Daoy (cell line): ENCODE data around the gene NFATC4. TPM values are rescaled to one million over a fixed set of nuclear protein-coding genes. Genes with fewer than 3 reads are reported as not detected.
A peak's percentile ranks its signal among the peaks of the same experiment; 100 is the strongest.

Experiments used
- DNase-seq: peaks from one replicate; pipeline ENCODE4 v3.0.0-alpha.2; 2015; ENCODE audit warnings: low read depth
- total RNA-seq: library from RNA; depleted of rRNA; stranded (reverse); fragments of >200 nt; shearing (Covaris generic); gene quantifications from 2 replicates; pipeline ENCODE4 v1.2.3, GENCODE V29; 2014

The NFATC4 gene
- total RNA-seq, 1 experiment from 2014 or later = 14.5 TPM

DNA sequence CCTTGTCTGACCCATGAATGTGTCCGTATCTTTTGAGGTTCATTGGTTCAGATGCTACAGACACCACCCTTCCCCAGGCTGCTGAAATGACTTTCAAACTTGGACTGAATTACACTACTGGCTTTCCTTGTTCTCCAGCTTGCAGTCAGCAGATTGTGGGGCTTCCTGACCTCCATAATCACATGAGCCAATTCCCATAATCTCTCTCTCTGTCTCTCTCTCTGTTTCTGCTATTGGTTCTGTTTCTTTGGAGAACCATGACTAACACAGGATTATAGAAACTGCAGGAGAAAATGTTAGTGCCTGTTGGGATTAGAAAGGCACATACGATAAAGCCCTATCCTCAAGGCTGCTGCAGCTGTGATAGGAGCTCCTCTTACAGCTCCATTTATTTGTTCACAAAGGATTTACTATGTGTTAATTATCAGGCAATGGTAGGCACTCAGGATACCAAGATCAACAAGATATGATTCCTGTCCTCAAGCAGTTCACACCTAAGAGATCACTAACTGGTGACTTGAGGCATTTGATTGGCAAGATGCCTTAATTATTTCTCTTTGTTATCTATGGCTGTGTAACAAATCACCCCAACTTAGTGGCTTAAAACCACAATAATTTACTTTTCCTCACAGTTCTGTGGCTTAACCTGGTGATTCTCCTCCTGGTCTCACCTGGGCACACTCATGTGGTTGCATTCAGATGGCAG is 20.6 kb downstream of the NFATC4 start:
- DNase-seq = no peak

- DNase-seq = no peak
These were observed 21.4 kb downstream of the NFATC4 start for GRCh38 chr14:24389226-24389848.

DNA sequence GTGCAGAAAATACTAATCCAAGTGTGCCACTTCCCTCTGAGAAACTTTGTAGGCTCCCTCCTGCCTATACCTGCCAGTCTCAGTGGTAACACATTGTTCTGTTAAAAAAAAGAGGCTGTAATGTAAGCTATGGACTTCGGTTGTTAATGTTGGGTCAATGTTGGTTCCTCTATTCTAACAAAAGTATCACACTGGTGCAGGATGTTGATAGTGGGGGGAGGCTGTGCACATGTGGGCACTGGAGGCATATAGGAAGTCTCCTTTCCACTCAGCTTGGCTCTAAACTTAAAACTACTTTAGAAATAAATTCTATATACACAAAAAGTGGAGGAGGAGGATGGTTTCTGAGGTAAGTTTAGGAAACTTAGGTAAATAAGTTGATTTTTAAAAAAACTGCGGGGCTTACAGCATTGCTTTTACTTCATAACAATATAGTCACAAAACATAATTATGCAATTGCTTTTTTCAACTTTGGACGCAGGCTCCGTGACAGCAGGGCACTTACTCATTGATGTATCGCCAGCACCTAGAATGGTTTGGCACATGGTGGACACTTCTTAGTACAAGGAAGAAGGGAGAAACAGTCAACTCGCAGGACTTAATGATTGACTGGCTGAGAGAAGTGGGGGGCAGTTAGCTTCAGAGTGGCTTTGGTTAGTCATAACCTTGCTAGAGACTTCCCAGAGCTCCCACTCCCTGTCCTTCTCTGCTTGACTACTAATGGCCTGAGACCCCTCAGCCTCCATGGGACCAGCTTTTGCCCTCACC is 22.9 kb downstream of the NFATC4 start:
- no peak for DNase-seq

GRCh38 chr14:24392325-24393091 is 24.5 kb downstream of the NFATC4 start:
- peak; percentile 47 for DNase-seq

DNA sequence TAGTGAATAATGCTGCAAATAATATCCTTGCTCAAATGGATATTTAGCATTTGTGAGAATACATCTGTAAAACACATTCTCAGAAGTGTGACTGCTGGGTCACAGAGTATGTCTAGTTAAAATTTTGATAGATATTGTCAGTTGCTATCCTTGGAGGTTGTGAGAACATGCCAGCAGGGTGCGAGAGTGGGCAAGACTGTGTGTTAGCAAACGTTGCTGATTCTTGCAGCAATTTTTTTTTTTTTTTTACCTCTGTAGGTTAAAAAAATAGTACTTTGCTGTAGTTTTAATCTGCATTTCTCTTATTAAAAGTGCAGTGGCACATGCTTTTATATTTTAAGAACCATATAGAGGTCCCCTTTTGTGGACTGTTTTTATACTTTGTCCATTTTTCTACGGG is 26.3 kb downstream of the NFATC4 start:
- no peak for DNase-seq

- no peak for DNase-seq
These were observed 27.9 kb downstream of the NFATC4 start for GRCh38 chr14:24395609-24396582.

- DNase-seq = no peak
These were observed 29.8 kb downstream of the NFATC4 start for GRCh38 chr14:24397639-24398292.

GRCh38 chr14:24398293-24398652 is 30.3 kb downstream of the NFATC4 start:
- no peak for DNase-seq

DNA sequence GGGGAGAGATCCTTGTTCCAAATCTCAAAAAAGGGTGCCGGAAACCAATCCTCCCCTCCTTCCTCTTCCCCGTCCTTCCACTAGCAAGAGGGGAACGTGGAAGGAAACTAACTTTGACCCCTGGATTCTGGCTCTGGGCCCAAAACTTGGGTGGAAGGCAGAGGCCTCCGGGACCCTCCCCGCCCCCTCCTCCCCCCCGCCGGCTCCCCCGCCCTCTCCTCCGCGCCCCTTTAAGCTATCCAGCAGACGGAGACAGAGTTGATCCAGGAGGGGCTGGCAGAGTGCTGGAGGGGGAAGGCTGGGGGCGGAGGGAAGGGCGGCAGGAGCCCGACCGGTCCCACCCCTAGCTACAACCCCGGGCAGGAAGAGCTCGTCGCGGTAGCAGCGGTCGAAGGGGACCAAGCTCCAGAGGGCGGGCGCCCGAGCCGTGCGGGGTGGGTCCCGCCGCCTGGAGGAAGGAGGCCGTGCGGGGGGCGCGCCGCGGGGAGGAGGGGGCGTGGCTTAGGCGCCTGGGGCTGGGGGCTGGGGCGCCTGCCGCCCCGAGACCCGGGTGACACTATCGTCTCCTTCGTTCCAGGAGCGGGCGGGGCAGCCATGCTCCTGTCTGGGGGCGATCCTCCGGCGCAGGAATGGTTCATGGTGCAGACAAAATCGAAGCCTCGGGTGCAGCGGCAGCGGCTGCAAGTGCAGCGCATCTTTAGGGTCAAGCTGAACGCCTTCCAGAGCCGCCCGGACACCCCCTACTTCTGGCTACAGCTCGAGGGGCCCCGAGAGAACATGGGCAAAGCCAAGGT is 30.9 kb downstream of the NFATC4 start, which contains the start of gene NYNRIN:
NYNRIN (plus strand) TSS at position 351 of the 794 bp plus-strand sequence; CDS start at position 595, 244 bp downstream.
- DNase-seq = peak; percentile 61

DNA sequence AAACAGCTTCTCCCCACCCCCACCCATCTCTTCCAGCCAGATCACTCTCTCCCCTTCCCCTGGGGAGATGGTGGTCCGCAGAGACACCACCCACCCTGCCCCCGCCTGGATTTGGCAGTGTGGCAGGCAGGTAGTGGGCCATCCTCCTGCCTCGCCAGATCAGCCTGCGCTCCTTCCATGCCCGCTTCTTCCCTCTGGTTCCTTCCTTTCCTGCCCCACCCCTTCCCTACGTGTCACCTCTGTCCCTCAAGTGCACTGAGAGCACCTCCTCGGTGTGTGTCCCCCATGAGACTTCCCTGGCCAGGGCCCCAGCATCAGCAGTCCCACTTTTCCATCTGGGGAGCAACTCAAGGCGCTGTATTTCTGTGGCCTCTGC is 31.5 kb downstream of the NFATC4 start:
- no peak for DNase-seq

DNA sequence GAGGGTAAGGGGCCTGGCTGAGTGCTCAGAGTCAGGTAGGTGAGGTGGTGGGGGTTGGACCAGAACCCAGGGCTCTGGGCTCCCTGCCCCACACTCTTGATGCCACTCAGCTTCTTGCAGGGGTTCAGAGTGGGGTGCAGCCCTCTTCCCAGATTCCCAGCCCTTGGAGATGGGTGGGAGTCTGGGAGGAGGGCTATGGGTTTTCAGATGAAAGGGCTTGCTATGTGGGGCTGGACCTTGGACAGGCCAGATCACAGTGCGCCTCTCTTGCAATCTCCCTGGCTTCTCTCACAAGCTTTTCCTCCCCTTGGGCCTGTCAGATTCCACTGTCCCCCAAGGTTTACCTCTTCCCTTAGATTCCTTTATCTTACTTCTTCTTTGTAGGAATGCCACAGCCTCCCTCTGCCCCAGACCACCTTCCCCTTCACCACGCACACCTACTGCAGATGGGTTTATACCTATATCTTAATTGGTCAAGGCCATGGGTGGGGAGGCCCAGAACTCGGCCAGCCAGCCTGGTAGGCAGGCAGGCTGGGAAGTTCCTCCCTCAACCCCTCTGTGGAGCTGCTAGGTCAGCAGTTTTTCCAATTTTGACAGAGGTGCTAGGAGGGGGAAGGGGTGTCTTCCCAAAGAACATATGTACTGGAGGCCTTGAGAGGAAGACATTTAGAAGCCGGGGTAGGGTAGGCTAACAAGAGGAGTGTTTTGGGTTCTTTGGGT is 32.2 kb downstream of the NFATC4 start:
- no peak for DNase-seq

- no peak for DNase-seq
These were observed 34.1 kb downstream of the NFATC4 start for GRCh38 chr14:24401810-24402702.

- DNase-seq = no peak
These were observed 35.5 kb downstream of the NFATC4 start for GRCh38 chr14:24403294-24403998.

DNA sequence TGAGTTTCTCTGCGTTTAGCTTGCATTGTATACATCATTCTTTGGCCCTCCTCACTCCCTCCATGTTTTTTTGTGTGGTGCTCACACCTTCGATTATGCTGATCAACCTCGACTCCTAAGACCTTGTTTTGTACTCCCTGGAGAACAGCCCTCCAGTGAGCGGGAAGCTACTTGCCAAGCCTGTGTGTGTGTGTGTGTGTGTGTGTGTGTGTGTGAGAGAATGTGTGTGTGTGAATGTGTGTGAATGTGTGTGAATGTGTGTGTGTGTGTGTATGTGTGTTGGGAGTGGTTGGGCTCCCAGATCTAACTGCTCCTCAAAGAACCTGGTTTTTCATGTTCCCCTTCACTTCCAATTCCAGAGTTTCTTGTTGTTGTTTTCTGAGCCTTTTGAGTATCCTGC is 36.8 kb downstream of the NFATC4 start:
- no peak for DNase-seq

DNA sequence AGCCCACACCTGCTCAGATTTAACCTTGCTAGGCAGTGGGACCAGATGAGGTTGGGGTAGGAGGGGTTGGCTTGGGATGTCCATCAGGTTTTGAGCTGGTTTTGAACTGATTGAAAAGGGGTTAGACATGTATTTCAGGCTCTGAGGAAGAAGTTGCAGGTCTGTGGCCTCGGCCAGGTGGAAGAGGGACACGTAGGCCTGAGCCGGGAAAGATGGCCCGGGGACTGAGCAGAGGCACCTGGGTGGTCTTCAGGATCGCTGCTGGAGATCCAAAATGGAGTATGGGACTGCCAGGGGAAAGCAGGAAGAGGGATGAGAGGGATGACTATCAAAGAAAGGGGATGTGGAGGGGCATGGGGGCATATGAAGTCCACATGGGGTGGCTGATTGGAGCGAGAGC is 38.4 kb downstream of the NFATC4 start:
- DNase-seq = no peak

DNA sequence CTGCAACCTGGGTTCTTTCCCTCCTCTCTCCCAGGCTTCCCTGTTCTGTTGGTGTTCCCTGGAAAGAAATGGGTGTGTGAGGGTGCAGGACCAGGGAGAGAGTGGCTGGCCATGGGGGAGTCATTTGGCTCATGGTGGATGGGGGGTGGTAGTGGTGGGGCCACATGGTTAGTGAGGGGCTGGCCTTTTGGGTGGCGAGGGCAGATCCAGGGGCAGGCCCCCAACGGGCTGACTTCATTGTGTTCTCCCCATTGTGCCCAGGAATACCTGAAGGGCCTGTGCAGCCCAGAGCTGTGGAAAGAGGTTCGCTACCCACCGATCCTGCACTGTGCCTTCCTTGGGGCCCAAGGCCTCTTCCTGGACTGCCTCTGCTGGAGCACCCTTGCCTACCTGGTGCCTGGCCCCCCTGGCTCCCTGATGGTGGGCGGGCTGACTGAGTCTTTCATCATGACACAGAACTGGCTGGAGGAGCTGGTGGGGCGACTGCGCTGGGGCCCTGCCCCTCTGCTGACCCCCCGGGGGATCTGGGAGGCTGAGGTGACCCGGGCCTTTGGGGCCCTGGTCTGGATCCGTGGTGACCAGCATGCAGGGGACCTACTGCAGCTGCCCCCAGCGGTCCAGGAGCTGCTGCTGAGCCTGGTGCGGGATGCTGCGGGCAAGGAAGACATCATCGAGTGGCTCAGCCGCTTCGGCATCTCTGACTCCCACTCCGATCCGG is 39.8 kb downstream of the NFATC4 start:
- DNase-seq = no peak
